GM12878 (cell line): Measurements from ENCODE around the gene FXYD1. TPM values are rescaled to one million over a fixed set of nuclear protein-coding genes. Genes with fewer than 3 reads are reported as not detected.

Source experiments
- BRCA1 ChIP-seq: IDR thresholded peaks from 2 replicates; pipeline ENCODE4 v1.6.1; 2011; ENCODE audit warnings: low read depth, low read length, improper control_type of control experiment
- CBX3 ChIP-seq: fragments of 200-600 bp; sonication (generic); IDR thresholded peaks from 2 replicates; pipeline ENCODE4 v1.6.1; 2016; ENCODE audit warnings: low read depth, borderline replicate concordance
- EP300 ChIP-seq, 2 experiments: fragments of 150-350 bp in 1 of 2; IDR thresholded peaks; 2 replicates each; pipeline ENCODE4 v1.6.1; 2011 to 2012; ENCODE audit warnings: low read depth in 2 of 2, low read length in 2 of 2, borderline replicate concordance in 1 of 2, improper control_type of control experiment in 1 of 2, inconsistent platforms in 1 of 2; ENCODE audit not compliant: control insufficient read depth in 1 of 2
- FOXM1 ChIP-seq: IDR thresholded peaks from 2 replicates; pipeline ENCODE4 v1.6.1; 2012; ENCODE audit warnings: low read depth, mild to moderate bottlenecking, inconsistent platforms, low read length, moderate library complexity
- RELB ChIP-seq: fragments of 450-650 bp; IDR thresholded peaks from 2 replicates; pipeline ENCODE4 v1.6.1; 2017; ENCODE audit warnings: low read depth, mild to moderate bottlenecking, moderate library complexity
- SMAD1 ChIP-seq: fragments of 450-650 bp; IDR thresholded peaks from 2 replicates; pipeline ENCODE4 v1.6.1; 2018; ENCODE audit warnings: mild to moderate bottlenecking, low read depth; ENCODE audit not compliant: partially characterized antibody
- STAT1 ChIP-seq: fragments of 450-650 bp; conservative IDR thresholded peaks from 2 replicates; pipeline ENCODE4 v1.6.1; 2014; ENCODE audit warnings: antibody characterized with exemption, mild to moderate bottlenecking
- ZBTB33 ChIP-seq: fragments of 450-650 bp; IDR thresholded peaks from 2 replicates; pipeline ENCODE4 v1.6.1; 2017; ENCODE audit warnings: mild to moderate bottlenecking
- ZNF384 ChIP-seq: IDR thresholded peaks from 2 replicates; pipeline ENCODE4 v1.6.1; 2012; ENCODE audit warnings: low read depth, mild to moderate bottlenecking, low read length, improper control_type of control experiment, borderline replicate concordance
- polyA plus RNA-seq, 11 experiments: library from polyadenylated mRNA; depleted of rRNA in 4 of 11; unstranded in 6 of 11; stranded (reverse) in 5 of 11; fragments of >200 nt; fragmentation: Nextera tagmentation in 4 of 11; fragmentation: Illumina TruSeq in 1 of 11; extraction: Ambion mirVana in 4 of 11; extraction: Trizol in 1 of 11; gene quantifications; 1 replicate in 1 of 11; 2 replicates in 10 of 11; pipeline versions ENCODE4 v1.2.1 to v1.2.3, GENCODE V29; 2011 to 2016; ENCODE audit warnings: inconsistent platforms in 2 of 11, missing spikeins in 2 of 11, low read depth in 1 of 11
- total RNA-seq, 4 experiments: library from RNA; depleted of rRNA in 3 of 4; stranded (reverse); fragments of >200 nt in 3 of 4; fragmentation: Illumina TruSeq in 1 of 4; extraction: Trizol in 1 of 4; gene quantifications; 2 replicates each; pipeline versions ENCODE4 v1.2.1 to v1.2.3, GENCODE V29; 2013 to 2021

The FXYD1 gene
- total and polyA plus RNA-seq, 10 of the 15 experiments (the other 5 are each of a cell fraction or from before 2014, with no cell fraction given), result 0.34 to 1.2 (median 0.49) TPM; not detected in 4

GRCh38 chr19:35168196-35168595 lies 29.6 kb downstream of the FXYD1 start (continued):
- TF ChIP-seq ZBTB33 (no peak), BRCA1 (no peak), RELB (no peak), FOXM1 (no peak), CBX3 (no peak), SMAD1 (no peak), STAT1 (no peak), EP300 (IDR thresholded peaks at IDR 0.05; ENCODE audit: borderline replicate concordance in 1 of 2, control insufficient read depth in 1 of 2, low read depth in 2 of 2, low read length in 2 of 2) (no peak), ZNF384 (no peak)
